Measurements from ENCODE around the gene BMPER.
A peak's percentile ranks its signal among the peaks of the same experiment; 100 is the strongest.

Gene BMPER

GRCh38 chr7:33970536-33970935 is 65.2 kb downstream of the BMPER start:
- peaks cover 2% of the 10 kb centered on the region; the same call in 1 of the 2 replicates for H3K36me3 ChIP-seq (ENCODE audit: control insufficient read depth, insufficient read depth, low read length)
- no peak overlapping the region for H3K4me3 ChIP-seq (ENCODE audit: low read depth, low read length)
- no peaks in the 10 kb centered on the region for H3K9me3 ChIP-seq (ENCODE audit: control insufficient read depth, insufficient read depth, low read depth, low read length)
- H3K27me3 ChIP-seq (ENCODE audit: control insufficient read depth, insufficient read depth, low read length): no peaks in the 10 kb centered on the region
- no peak overlapping the region for H3K9ac ChIP-seq (ENCODE audit: low read length)
- H3K27ac ChIP-seq (ENCODE audit: low read depth, low read length): no peak overlapping the region
- H3K4me1 ChIP-seq (ENCODE audit: control insufficient read depth, insufficient read depth, low read length): peaks cover 10% of the 10 kb centered on the region

- Histone ChIP-seq H3K27me3 (ENCODE audit: control insufficient read depth, insufficient read depth, low read length) (no peaks in the 10 kb centered on the region), H3K4me1 (ENCODE audit: control insufficient read depth, insufficient read depth, low read length) (peaks cover 10% of the 10 kb centered on the region), H3K4me3 (ENCODE audit: low read depth, low read length) (no peak overlapping the region), H3K9me3 (ENCODE audit: control insufficient read depth, insufficient read depth, low read depth, low read length) (no peaks in the 10 kb centered on the region), H3K9ac (ENCODE audit: low read length) (no peak overlapping the region), H3K36me3 (ENCODE audit: control insufficient read depth, insufficient read depth, low read length) (peaks cover 2% of the 10 kb centered on the region; the same call in 1 of the 2 replicates), H3K27ac (ENCODE audit: low read depth, low read length) (no peak overlapping the region)
Observed at GRCh38 chr7:33971106-33971505, 65.8 kb downstream of the BMPER start.

DNA sequence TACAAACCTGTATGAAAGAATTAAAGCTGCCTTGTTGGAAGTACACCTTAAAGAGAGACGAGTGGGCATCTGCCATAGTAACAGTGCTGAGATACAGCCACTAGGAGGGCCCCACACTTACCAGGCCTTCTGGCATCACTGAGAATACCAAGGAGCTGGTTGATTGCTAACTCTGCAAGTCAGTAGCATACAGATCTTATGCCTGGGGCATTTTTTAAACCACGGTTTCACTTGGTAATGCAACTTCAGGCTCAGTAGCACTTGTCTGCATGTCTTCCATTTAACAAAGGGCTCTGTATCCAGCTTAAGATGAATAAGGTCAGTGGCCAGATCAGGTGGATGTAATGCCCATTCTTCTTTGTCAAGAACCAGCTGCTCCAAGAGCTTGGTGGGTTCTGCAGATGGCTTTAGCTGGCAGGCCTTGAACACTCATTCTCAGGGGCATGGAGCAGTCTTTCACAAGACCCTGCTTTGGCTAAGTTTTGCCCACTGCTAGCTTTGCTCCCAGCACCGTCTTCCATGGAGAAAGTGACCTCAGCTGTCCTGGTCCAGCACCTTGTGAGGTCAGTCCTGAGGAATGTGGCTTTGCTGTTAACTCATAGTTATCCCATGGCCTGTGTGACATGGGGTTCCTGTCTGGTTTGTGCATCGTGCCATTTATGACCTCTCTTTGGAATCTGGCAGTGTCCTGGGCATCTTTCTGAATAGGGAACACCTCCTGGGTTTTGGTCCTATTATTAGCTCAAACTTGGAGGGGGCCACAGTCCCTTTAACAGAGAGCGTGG is 68.1 kb downstream of the BMPER start:
- no peak overlapping the region for H3K27ac ChIP-seq (ENCODE audit: low read depth, low read length)
- no peaks in the 10 kb centered on the region for H3K9me3 ChIP-seq (ENCODE audit: control insufficient read depth, insufficient read depth, low read depth, low read length)
- peaks cover 10% of the 10 kb centered on the region for H3K4me1 ChIP-seq (ENCODE audit: control insufficient read depth, insufficient read depth, low read length)
- H3K4me3 ChIP-seq (ENCODE audit: low read depth, low read length): no peak overlapping the region
- H3K27me3 ChIP-seq (ENCODE audit: control insufficient read depth, insufficient read depth, low read length): no peaks in the 10 kb centered on the region
- peaks cover 2% of the 10 kb centered on the region; the same call in 1 of the 2 replicates for H3K36me3 ChIP-seq (ENCODE audit: control insufficient read depth, insufficient read depth, low read length)
- no peak overlapping the region for H3K9ac ChIP-seq (ENCODE audit: low read length)

- Histone ChIP-seq H3K4me1 (ENCODE audit: control insufficient read depth, insufficient read depth, low read length) (peaks cover 16% of the 10 kb centered on the region; the same call in 1 of the 2 replicates), H3K27ac (ENCODE audit: low read depth, low read length) (no peak overlapping the region; the same call in 1 of the 2 replicates), H3K27me3 (ENCODE audit: control insufficient read depth, insufficient read depth, low read length) (no peaks in the 10 kb centered on the region), H3K36me3 (ENCODE audit: control insufficient read depth, insufficient read depth, low read length) (no peaks in the 10 kb centered on the region; the same call in 1 of the 2 replicates), H3K9me3 (ENCODE audit: control insufficient read depth, insufficient read depth, low read depth, low read length) (no peaks in the 10 kb centered on the region), H3K9ac (ENCODE audit: low read length) (no peak overlapping the region), H3K4me3 (ENCODE audit: low read depth, low read length) (no peak overlapping the region)
Observed at GRCh38 chr7:33979300-33979806, 74.0 kb downstream of the BMPER start.

DNA sequence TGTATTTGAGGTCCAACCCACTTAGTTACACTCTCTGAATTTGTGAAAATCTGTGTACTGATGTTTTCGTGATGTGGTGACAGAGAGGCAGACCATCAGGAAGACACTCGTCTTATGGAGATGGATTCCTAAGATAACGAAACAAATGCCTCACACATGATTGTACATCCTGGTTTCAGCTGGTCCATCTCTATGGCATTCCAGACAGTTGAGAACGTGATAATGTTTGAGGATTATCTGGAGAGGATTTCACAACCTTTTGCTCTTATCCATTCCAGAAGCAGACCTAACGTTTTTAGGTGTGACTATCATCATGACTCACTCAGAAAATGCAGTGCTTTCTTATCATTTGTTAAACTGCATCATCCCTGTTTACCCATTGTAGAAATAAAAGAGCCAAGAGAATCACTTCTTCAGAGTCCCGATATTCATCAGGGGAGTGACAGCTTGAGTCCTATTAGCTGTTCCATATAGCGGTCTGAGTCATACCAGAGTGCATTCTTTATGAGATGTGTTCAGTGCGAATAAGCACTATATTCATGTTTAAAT is 74.5 kb downstream of the BMPER start:
- Histone ChIP-seq H3K4me1 (ENCODE audit: control insufficient read depth, insufficient read depth, low read length) (peaks cover 16% of the 10 kb centered on the region; the same call in 1 of the 2 replicates), H3K36me3 (ENCODE audit: control insufficient read depth, insufficient read depth, low read length) (no peaks in the 10 kb centered on the region; the same call in 1 of the 2 replicates), H3K27ac (ENCODE audit: low read depth, low read length) (no peak overlapping the region; the same call in 1 of the 2 replicates), H3K27me3 (ENCODE audit: control insufficient read depth, insufficient read depth, low read length) (no peaks in the 10 kb centered on the region), H3K9ac (ENCODE audit: low read length) (no peak overlapping the region), H3K9me3 (ENCODE audit: control insufficient read depth, insufficient read depth, low read depth, low read length) (no peaks in the 10 kb centered on the region), H3K4me3 (ENCODE audit: low read depth, low read length) (no peak overlapping the region)

GRCh38 chr7:33981226-33981625 is 75.9 kb downstream of the BMPER start:
- H3K9me3 ChIP-seq (ENCODE audit: control insufficient read depth, insufficient read depth, low read depth, low read length): no peaks in the 10 kb centered on the region
- H3K4me3 ChIP-seq (ENCODE audit: low read depth, low read length): no peak overlapping the region
- H3K27ac ChIP-seq (ENCODE audit: low read depth, low read length): no peak overlapping the region
- no peaks in the 10 kb centered on the region; the same call in 1 of the 2 replicates for H3K36me3 ChIP-seq (ENCODE audit: control insufficient read depth, insufficient read depth, low read length)
- peaks cover 16% of the 10 kb centered on the region; the same call in 1 of the 2 replicates for H3K4me1 ChIP-seq (ENCODE audit: control insufficient read depth, insufficient read depth, low read length)
- no peaks in the 10 kb centered on the region for H3K27me3 ChIP-seq (ENCODE audit: control insufficient read depth, insufficient read depth, low read length)
- no peak overlapping the region for H3K9ac ChIP-seq (ENCODE audit: low read length)

DNA sequence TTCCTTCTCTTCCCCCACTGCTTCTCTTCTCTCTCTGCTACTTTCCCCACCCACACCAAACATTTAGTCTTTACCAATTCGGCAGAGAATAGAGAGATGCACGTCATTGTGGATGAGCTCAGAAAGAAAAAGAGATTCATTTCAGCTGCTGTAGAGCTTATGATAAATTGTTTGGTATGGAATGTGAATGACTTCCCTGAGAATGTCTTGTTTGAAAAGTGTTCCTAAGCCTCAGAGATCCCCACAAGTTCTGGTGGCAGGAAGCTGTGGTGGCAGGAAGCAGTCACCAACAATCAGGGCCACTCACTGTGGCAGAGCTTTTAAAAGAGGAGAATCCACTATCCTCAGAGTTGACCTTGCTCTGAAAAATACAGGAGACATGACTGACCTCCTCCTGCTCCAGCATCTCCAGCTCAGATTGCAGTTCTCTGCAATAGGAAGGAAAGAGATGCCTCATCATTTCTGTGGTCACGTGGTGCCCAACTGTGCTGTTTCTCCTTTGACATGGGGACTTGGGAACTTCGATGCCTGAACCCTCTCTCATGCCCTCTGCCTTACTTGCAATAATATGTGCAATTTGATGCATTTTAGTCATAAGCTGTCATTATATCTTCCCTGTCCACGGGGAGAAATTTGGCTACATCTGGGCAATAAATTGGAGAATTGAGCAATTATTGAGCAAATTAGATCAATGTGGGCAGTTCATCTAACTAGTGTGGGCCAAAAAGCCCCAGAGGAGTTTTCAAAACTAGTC is 76.5 kb downstream of the BMPER start:
- no peaks in the 10 kb centered on the region; the same call in 1 of the 2 replicates for H3K36me3 ChIP-seq (ENCODE audit: control insufficient read depth, insufficient read depth, low read length)
- no peak overlapping the region for H3K9ac ChIP-seq (ENCODE audit: low read length)
- H3K4me1 ChIP-seq (ENCODE audit: control insufficient read depth, insufficient read depth, low read length): peaks cover 16% of the 10 kb centered on the region; the same call in 1 of the 2 replicates
- no peaks in the 10 kb centered on the region for H3K27me3 ChIP-seq (ENCODE audit: control insufficient read depth, insufficient read depth, low read length)
- no peaks in the 10 kb centered on the region for H3K9me3 ChIP-seq (ENCODE audit: control insufficient read depth, insufficient read depth, low read depth, low read length)
- H3K4me3 ChIP-seq (ENCODE audit: low read depth, low read length): no peak overlapping the region
- no peak overlapping the region for H3K27ac ChIP-seq (ENCODE audit: low read depth, low read length)

DNA sequence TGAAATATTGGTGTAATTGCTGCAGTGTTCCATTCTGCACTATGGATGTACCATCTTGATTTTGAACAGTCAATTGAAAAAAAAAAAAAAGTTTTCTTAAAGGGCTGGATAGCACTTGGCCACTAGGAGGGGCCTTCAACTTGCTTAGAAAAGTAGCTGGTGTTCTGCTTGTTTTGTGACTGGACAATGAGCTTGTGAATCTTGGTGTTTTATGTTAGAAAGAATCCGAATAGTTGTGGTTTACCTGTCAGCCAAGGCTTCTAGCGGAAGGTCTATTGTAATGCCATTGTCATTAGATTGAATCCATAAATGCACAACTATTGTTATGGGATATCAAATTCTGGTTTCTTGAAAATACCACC is 77.1 kb downstream of the BMPER start:
- Histone ChIP-seq H3K4me1 (ENCODE audit: control insufficient read depth, insufficient read depth, low read length) (peaks cover 16% of the 10 kb centered on the region; the same call in 1 of the 2 replicates), H3K27me3 (ENCODE audit: control insufficient read depth, insufficient read depth, low read length) (no peaks in the 10 kb centered on the region), H3K4me3 (ENCODE audit: low read depth, low read length) (no peak overlapping the region), H3K9ac (ENCODE audit: low read length) (no peak overlapping the region), H3K9me3 (ENCODE audit: control insufficient read depth, insufficient read depth, low read depth, low read length) (no peaks in the 10 kb centered on the region), H3K36me3 (ENCODE audit: control insufficient read depth, insufficient read depth, low read length) (no peaks in the 10 kb centered on the region; the same call in 1 of the 2 replicates), H3K27ac (ENCODE audit: low read depth, low read length) (no peak overlapping the region)

DNA sequence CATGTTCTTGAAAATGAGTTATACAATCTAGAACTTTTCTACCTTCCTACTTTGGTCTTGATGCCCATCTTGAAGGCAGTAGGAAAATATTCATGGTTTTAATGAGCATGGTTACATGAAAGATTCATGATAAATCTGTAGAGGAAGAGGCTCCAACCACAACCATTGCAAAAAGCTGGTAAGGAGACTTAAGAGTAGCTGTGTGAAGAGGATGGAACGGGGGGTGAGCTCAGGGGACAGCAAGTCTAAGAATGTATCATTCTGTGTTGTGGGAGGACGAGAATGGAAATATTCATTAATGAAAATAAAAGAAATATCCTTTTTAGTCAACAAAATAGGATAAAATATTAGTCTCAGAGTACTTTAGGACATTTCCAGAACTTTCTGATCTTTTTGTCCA is 81.1 kb downstream of the BMPER start:
- Histone ChIP-seq H3K27ac (ENCODE audit: low read depth, low read length) (no peak overlapping the region), H3K36me3 (ENCODE audit: control insufficient read depth, insufficient read depth, low read length) (no peaks in the 10 kb centered on the region), H3K9me3 (ENCODE audit: control insufficient read depth, insufficient read depth, low read depth, low read length) (no peaks in the 10 kb centered on the region), H3K9ac (ENCODE audit: low read length) (no peak overlapping the region), H3K4me3 (ENCODE audit: low read depth, low read length) (no peak overlapping the region), H3K27me3 (ENCODE audit: control insufficient read depth, insufficient read depth, low read length) (no peaks in the 10 kb centered on the region), H3K4me1 (ENCODE audit: control insufficient read depth, insufficient read depth, low read length) (peaks cover 3% of the 10 kb centered on the region; the same call in 1 of the 2 replicates)

- Histone ChIP-seq H3K4me3 (ENCODE audit: low read depth, low read length) (no peak overlapping the region), H3K4me1 (ENCODE audit: control insufficient read depth, insufficient read depth, low read length) (peaks cover 3% of the 10 kb centered on the region; the same call in 1 of the 2 replicates), H3K9ac (ENCODE audit: low read length) (no peak overlapping the region), H3K36me3 (ENCODE audit: control insufficient read depth, insufficient read depth, low read length) (no peaks in the 10 kb centered on the region), H3K27ac (ENCODE audit: low read depth, low read length) (peak overlapping the region; percentile 9; the same call in 1 of the 2 replicates), H3K9me3 (ENCODE audit: control insufficient read depth, insufficient read depth, low read depth, low read length) (no peaks in the 10 kb centered on the region), H3K27me3 (ENCODE audit: control insufficient read depth, insufficient read depth, low read length) (no peaks in the 10 kb centered on the region)
Observed at GRCh38 chr7:33986951-33987947, 81.9 kb downstream of the BMPER start.

Data from HUES6 (cell line).